ENCODE results near the gene GXYLT2.
"Not testable (repeated sequence)": the region's sequence is repeated elsewhere in the genome, so short reads cannot be mapped to it uniquely, and the experiment has no call there.

Gene GXYLT2

DNA sequence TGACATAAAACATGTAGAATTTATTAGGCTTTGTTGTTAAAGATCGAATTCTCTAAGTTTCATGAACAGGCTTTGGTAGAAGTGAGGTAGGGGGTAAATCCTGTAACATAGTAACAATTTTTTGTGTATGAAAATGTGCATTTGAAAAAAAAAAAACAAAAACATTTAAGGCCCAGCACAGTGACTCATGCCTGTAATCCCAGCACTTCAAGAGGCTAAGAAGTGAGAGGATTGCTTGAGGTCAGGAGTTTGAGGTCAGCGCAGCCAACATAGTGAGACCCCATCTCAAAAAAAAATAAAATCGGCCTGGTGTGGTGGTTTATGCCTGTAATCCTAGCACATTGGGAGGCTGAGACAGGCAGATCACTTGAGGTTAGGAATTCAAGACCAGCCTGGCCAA is 81.9 kb downstream of the GXYLT2 start:
- no peak for DNase-seq (ENCODE audit: insufficient read length, low spot score)
- FAIRE-seq = no peak

DNA sequence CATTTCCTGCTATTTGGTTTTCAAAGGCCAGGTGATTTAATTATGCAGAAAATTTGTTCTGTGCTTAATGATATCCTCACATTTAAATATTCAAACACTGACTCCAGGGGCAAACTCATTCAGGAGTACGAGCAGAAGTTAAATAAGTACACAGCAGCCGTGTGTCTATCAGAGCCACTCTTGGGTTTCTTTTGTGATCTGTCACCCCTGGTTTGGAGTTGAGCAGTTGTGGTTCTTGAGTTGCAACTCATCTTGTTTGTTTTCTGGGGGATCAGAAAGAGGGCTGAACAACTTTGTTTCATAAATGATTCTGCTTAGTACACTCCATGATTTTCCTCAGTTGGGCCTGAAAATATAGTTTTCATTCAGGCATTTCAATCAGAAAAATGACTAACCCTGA is 83.1 kb downstream of the GXYLT2 start:
- no peak for DNase-seq (ENCODE audit: insufficient read length, low spot score)
- no peak for FAIRE-seq

DNA sequence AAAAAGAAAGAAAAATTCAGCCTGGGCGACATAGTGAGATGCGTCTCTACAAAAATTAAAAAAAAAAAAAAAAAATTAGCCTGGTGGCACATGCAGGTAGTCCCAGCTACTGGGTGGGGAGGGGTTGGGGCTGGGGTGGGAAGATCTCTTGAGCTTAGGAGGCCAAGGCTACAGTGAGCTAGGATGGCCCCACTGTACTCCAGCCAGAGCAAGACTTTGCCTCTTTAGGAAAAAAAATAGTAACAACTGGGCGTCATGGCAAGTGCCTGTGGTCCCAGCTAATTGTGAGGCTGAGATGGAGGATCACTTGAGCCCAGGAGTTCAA is 84.8 kb downstream of the GXYLT2 start:
- DNase-seq (ENCODE audit: insufficient read length, low spot score) (no peak), FAIRE-seq (no peak)

DNA sequence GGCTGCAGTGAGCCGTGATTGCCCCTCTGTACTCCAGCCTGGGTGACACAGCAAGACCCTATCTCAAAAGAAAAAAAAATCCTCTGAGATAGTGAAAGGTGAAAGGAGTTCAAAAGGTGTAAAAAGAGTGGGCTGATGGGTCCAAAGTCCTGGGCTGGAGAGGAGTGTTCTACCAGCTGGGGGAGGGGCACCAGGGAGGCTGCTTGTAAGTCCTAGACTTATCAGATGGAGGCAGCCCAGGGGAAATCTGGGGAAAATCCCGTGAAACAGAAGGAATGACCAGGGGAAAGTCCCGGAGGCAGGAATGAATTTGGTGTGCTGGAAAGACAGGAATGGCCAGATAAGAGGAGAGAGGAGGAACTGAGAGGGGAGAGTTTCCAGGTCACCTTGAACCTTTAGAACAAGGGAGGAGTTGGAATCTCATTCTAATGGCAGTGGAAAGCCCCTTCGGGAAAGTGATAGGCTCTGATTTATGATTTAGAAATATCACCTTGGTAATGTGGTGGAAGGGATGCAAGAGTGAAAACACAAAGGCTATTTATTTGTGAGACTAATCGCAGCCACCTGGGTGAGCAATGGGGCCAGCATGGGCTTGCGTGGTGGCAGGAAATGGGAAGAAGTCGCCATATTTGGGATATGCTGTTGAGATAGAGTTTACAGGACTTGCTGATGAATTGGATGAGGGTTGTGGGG is 85.3 kb downstream of the GXYLT2 start:
- FAIRE-seq (no peak), DNase-seq (ENCODE audit: insufficient read length, low spot score) (no peak)

- FAIRE-seq (no peak), DNase-seq (ENCODE audit: insufficient read length, low spot score) (no peak)
These were observed 85.9 kb downstream of the GXYLT2 start for GRCh38 chr3:72973786-72974185.

DNA sequence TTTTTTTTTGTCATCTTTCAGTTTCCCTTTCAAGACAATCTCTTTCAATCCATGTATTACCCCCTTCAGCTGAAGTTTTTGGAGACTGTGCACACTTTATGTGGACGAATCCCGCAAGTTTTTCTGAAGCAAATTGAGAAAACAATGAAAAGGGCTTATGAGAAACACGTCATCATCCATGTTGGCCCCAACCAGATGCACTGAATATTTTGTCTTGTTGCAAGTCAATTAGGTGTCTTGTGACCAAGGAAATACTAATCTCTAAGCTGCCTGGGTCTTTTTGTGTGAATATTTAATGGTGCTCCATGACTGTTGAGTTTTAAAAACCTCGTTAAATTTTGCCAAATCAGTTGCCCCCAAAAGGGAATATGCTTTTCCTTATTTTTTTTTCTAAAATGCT is 87.1 kb downstream of the GXYLT2 start:
- FAIRE-seq (peak; percentile 75), DNase-seq (ENCODE audit: insufficient read length, low spot score) (no peak)

DNA sequence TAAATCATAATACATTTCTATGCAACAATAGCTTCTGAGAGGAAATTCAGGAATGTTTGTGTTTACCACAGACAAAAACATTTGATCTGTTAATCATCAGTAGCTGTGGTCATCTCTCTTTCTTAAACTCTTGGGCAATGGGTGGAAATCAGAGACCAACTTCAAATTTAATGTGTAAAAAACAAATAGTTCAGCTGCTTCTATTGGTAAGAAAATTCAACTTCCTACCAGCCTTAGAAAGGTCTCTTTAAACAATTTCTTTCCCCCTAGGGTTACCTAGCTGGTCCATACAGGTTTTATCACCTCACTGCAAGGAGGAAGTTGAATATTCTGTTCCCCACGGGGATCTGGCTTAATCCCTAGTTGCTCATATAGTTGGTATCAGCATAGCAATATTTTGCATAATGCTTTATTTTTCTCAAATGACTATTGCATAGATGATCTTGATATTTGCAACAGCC is 88.5 kb downstream of the GXYLT2 start:
- DNase-seq (ENCODE audit: insufficient read length, low spot score) = no peak
- peak; percentile 18 for FAIRE-seq

DNA sequence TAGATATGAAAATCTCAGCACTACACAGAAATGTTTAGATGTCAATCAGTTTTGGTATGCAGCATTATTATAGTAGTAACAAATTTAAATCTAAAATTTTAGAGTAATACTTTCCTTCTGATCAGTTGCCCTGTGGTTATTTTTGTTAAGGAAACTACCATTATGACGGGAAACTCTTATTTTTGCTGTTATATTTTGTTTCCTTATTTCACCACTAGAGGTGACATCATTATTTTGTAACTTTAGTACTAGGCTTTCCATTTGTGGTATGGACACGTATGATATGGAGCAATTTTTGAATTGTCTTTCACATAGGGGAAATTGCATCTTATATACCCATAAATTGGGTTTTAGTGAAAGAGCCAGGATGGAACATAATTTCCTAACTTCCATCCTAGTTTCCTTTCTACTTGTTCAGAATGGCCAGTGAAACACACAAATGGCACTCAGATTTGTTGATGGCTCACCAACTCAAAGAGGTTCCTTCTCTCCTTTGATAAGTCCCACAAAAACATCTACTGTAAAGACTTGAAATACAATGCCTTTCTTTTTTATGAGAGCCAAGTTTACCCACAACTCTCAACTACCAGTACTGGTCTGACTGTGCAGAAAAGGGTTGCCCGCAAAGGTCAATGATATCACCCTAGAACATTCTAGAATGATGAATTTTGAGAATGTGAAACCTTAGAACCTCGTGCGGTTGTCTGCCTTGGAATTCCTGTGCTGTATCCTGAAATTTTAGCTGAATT is 89.4 kb downstream of the GXYLT2 start:
- FAIRE-seq = peak; percentile 40
- DNase-seq (ENCODE audit: insufficient read length, low spot score) = no peak

- FAIRE-seq = no peak
- DNase-seq (ENCODE audit: insufficient read length, low spot score) = no peak
These were observed 94.9 kb downstream of the GXYLT2 start for GRCh38 chr3:72982609-72983366.

DNA sequence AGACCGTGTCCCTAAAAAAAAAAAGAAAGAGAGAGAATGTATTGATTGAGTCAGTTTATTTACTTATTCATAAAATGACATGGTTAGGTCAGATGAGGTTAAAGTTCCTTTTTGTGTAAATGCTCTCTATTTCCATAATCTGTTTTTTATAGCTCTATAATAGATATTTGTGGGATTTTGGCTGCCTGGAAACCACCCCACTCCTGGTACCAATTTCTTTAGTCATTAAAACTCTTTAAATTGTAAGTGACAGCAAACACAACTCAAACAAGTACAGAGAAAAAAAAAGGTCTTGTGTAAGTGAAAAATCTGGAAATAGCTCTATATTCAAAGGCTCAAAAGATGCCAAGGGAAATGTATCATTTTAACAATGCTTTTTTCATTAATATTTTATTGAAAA is 97.7 kb downstream of the GXYLT2 start:
- DNase-seq (ENCODE audit: insufficient read length, low spot score) (no peak), FAIRE-seq (no peak)

GRCh38 chr3:72990701-72991395 is 103.0 kb downstream of the GXYLT2 start:
- FAIRE-seq (no peak), DNase-seq (ENCODE audit: insufficient read length, low spot score) (no peak)

- DNase-seq (ENCODE audit: insufficient read length, low spot score) (no peak), FAIRE-seq (no peak)
These were observed 103.7 kb downstream of the GXYLT2 start for GRCh38 chr3:72991522-72991921.

- DNase-seq (ENCODE audit: insufficient read length, low spot score) (no peak), FAIRE-seq (no peak)
These were observed 105.5 kb downstream of the GXYLT2 start for GRCh38 chr3:72993391-72993790.

GRCh38 chr3:72995337-72995736 is 107.5 kb downstream of the GXYLT2 start:
- DNase-seq (ENCODE audit: insufficient read length, low spot score) (no peak), FAIRE-seq (peak; percentile 18)

DNA sequence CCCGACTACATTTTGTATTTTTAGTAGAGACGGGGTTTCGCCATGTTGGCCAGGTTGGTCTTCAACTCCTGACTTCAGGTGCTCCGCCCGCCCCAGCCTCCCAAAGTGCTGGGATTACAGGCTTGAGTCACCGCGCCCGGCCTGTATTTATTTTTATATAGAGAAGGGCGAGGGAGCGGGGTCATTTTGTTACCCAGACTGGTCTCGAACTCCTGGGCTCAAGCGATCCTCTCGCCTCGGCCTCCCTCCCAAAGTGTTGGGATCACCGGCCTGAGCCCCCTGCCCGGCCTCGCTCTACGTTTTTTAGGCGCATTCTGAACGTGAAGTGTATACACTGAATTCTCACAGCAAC is 108.3 kb downstream of the GXYLT2 start:
- no peak for DNase-seq (ENCODE audit: insufficient read length, low spot score)
- FAIRE-seq = no peak

- DNase-seq (ENCODE audit: insufficient read length, low spot score) (peak; percentile 71), FAIRE-seq (peak; percentile 92)
These were observed 108.9 kb downstream of the GXYLT2 start, which contains the start of gene PPP4R2 for GRCh38 chr3:72996473-72997333. Gene PPP4R2, plus strand, starts transcription at chr3:72996811. Its CDS starts 227 bp downstream, at chr3:72997038.

DNA sequence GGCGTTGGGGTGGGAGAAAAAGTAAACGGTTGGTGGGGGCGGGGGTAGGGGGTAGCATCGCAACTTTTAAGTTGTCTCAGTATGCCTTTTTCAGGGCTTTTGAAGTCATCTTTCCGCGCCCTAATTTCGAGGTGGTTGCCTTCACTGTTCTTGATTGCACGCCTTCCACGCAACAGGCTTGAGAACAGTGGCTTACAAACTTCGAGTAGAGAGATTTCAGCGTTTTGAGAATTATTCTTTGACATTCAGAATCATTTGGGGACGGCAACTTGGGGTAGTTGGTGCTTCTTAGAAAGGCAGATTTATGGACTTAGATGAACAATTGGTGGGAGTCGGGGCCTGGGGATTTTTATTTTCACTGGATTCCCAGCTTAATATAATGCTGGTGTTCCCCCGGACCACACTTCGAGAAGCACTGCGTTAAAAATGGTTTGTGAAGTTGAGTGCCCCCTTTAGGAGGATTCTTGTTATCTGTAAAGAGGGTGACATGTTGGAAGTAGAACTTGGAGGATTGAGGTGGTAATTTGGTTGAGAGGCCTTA is 109.6 kb downstream of the GXYLT2 start:
- DNase-seq (ENCODE audit: insufficient read length, low spot score) = no peak
- FAIRE-seq = peak; percentile 86

DNA sequence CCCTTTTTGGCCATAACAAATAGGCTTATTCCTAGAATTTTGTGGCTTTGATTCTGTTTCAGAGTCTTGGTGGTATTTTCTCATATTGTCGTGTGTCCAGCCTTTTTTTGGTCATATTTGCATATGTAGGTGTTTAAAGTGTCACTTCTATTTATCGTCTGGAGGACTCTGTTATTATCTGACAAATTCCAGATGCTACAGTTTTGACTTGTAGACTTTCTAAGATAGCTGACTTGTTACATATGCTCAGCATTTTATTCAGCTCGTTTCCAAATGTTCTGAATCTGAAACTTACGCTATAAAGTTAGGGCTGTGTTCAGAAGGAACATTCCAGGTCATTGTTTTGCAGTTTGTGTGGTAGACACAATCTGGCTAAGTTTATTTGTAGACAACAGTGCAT is 110.6 kb downstream of the GXYLT2 start:
- DNase-seq (ENCODE audit: insufficient read length, low spot score) = no peak
- peak; percentile 21 for FAIRE-seq

DNA sequence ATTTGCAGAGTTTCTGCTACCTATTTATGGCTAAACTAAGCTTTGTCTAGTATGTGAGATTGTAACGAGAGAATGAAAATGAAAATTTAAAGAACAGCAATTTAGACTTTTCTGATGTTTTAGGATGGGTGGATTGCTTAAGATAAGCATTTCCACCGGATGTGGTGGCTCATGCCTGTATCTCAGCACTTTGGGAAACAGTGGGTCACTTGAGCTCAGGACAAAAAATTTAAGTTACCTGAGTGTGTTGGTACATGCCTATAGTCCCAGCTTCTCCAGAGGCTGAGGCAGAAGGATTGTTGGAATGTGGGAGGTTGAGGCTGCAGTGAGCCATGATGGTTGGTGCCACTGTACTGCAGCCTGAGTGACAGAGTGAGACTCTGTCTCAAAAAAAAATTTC is 112.1 kb downstream of the GXYLT2 start:
- FAIRE-seq = no peak
- no peak for DNase-seq (ENCODE audit: insufficient read length, low spot score)

GRCh38 chr3:73003050-73003449 is 115.2 kb downstream of the GXYLT2 start:
- DNase-seq (ENCODE audit: insufficient read length, low spot score); FAIRE-seq: not testable (repeated sequence)
